Neural crest cell (in vitro differentiated cells): ENCODE results near the gene LHFPL2. TPM values are rescaled to one million over a fixed set of nuclear protein-coding genes. Genes with fewer than 3 reads are reported as not detected.

Experiments used
- DNase-seq: peaks from one replicate; pipeline ENCODE4 v3.0.0; 2021; ENCODE audit warnings: low read depth, mixed read lengths, low spot score
- H3K27ac Mint-ChIP-seq: one replicate; pipeline ENCODE4 v1.8.0; 2021; ENCODE audit warnings: mild to moderate bottlenecking, mixed read lengths; ENCODE audit not compliant: unreplicated experiment
- H3K27me3 Mint-ChIP-seq: 2 replicates; pipeline ENCODE4 v1.8.0; 2021; ENCODE audit warnings: low read depth, mild to moderate bottlenecking, mixed read lengths
- H3K36me3 Mint-ChIP-seq: 2 replicates; pipeline ENCODE4 v1.8.0; 2021; ENCODE audit warnings: low read depth, mild to moderate bottlenecking, mixed read lengths
- H3K4me1 Mint-ChIP-seq: 2 replicates; pipeline ENCODE4 v1.8.0; 2021; ENCODE audit warnings: mixed read lengths
- H3K4me3 Mint-ChIP-seq: one replicate; pipeline ENCODE4 v1.8.0; 2021; ENCODE audit warnings: mild to moderate bottlenecking, mixed read lengths
- H3K9me3 Mint-ChIP-seq: 2 replicates; pipeline ENCODE4 v1.8.0; 2021; ENCODE audit warnings: mixed read lengths
- CTCF ChIP-seq: fragments of 200-600 bp; sonication (generic); conservative IDR thresholded peaks from 2 replicates; pipeline ENCODE4 v1.5.0; 2021; ENCODE audit warnings: antibody characterized with exemption, mild to moderate bottlenecking
- total RNA-seq: library from RNA; stranded (reverse); gene quantifications from 2 replicates; pipeline ENCODE4 v1.2.1, GENCODE V29; 2021

The LHFPL2 gene
- total RNA-seq, 1 donor from 2014 or later = 15.0 TPM

DNA sequence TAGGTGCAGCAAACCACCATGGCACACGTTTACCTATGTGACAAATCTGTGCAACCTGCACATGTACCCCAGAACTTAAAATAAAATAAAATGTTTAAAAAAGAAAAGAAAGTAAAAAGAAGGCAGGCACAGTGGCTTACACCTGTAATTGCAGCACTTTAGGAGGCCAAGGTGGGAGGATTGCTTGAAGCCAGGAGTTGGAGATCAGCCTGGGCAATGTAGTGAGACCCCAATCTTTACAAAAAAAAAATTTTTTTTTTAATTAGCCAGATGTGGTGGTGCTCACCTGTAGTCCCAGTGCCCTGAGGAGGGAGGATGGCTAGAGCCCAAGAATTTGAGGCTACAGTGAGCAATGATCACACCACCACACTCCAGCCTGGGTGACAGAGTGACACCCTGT lies 12.5 kb upstream of the LHFPL2 start:
- TF ChIP-seq CTCF = no peak
- Mint-ChIP-seq H3K4me1 (no peaks in the 10 kb centered on the region), H3K4me3 (no peak overlapping the region), H3K27me3 (no peaks in the 10 kb centered on the region), H3K36me3 (no peaks in the 10 kb centered on the region), H3K27ac (peak overlapping the region; percentile 75), H3K9me3 (no peaks in the 10 kb centered on the region)
- DNase-seq = no peak

DNA sequence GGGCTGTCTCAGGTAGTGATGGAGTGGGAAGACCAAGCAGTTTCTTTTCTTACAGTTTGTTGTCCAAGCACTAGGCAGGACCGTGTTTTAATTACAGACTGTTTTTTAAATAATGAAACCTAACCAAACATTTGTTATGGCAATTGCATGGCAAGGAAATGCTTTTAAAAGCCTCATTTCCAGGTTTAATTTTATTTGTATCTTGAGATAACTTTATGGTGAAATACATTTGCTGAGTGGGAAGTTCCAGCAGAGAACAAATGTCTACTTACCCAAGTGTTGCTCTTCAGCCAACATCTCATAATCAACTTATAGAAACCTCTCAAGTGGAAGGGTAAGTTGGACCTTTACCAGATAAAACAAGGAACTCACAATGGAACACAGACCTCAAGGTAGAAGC lies 11.8 kb upstream of the LHFPL2 start:
- Mint-ChIP-seq H3K4me3 (no peak overlapping the region), H3K27me3 (no peaks in the 10 kb centered on the region), H3K36me3 (no peaks in the 10 kb centered on the region), H3K9me3 (no peaks in the 10 kb centered on the region), H3K27ac (no peak overlapping the region), H3K4me1 (no peaks in the 10 kb centered on the region)
- no peak for TF ChIP-seq CTCF
- no peak for DNase-seq

- Mint-ChIP-seq H3K27me3 (no peaks in the 10 kb centered on the region), H3K4me3 (no peak overlapping the region), H3K4me1 (no peaks in the 10 kb centered on the region), H3K36me3 (no peaks in the 10 kb centered on the region), H3K27ac (no peak overlapping the region), H3K9me3 (no peaks in the 10 kb centered on the region)
- no peak for TF ChIP-seq CTCF
- no peak for DNase-seq
Observed at GRCh38 chr5:78659714-78660113, 11.1 kb upstream of the LHFPL2 start.

DNA sequence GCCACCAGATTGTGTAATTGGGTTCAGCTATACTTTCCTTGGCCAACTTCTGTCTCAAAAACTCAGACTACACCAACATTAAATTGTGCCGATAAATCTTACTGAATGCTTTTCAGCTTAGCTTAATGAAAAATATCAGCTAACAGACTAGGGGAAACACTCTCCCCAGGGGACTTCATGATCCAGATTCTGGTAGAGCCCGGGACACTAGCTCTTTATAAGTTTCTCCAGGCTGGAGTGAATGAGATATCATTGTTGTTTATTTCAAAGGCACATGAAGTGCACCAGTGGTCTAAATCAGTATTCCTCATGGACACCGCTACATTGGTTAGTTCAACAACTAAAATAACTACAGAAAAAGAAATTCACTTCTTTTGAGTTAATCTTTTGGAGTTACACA lies 10.5 kb upstream of the LHFPL2 start:
- Mint-ChIP-seq H3K4me1 (no peaks in the 10 kb centered on the region), H3K27ac (no peak overlapping the region), H3K9me3 (no peaks in the 10 kb centered on the region), H3K27me3 (no peaks in the 10 kb centered on the region), H3K4me3 (no peak overlapping the region), H3K36me3 (no peaks in the 10 kb centered on the region)
- TF ChIP-seq CTCF = no peak
- DNase-seq = no peak

DNA sequence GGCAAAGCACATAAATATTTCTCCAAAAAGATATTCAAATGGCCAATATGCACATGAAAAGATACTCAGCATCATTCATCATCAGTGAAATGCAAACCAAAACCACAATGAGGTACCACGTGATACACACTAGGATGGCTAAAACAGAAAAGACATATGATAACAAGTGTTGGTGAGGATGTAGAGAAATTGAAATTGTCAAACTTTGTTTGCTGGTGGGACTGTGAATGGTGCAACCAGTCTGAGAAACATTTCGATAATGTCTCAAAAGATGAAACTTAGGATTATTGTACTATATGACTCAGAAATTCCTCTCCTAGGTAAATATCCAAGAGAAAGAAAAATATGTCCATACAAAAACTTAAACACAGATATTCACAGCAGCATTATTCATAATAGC lies 8.6 kb upstream of the LHFPL2 start:
- H3K27me3 Mint-ChIP-seq = no peaks in the 10 kb centered on the region
- H3K27ac Mint-ChIP-seq = no peak overlapping the region
- H3K9me3 Mint-ChIP-seq = no peaks in the 10 kb centered on the region
- no peaks in the 10 kb centered on the region for H3K36me3 Mint-ChIP-seq
- no peak overlapping the region for H3K4me3 Mint-ChIP-seq
- TF ChIP-seq CTCF = no peak
- no peak for DNase-seq
- H3K4me1 Mint-ChIP-seq = no peaks in the 10 kb centered on the region

DNA sequence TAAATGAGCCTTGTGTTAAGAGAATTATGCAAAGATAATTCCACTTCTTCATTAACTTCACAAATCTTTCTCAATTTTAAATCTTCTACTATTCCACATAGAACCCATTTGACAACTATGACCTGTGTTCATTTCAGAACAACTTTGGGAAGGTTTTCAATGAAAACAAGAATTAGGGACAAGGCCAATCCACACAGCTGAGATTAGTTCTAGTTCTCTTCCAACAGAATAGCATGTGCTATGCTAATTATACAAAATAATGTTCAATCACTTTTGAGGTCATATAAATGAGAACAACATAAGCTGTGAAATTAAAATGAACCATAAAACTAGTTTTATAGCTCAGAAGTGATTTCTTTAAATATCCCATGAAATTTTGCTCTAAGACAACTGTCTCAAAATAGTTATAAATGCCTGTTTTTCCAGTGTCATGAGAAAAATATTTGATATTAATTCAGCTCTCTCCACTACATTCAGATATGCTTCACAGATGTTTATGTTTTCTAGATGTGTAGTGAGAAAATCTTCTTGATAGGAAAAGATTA lies 7.2 kb upstream of the LHFPL2 start:
- H3K4me3 Mint-ChIP-seq = no peak overlapping the region

More for the DNA sequence above, 7.2 kb upstream of the LHFPL2 start:
- no peak for DNase-seq
- H3K27ac Mint-ChIP-seq = no peak overlapping the region
- no peaks in the 10 kb centered on the region for H3K27me3 Mint-ChIP-seq
- no peaks in the 10 kb centered on the region for H3K4me1 Mint-ChIP-seq
- no peaks in the 10 kb centered on the region for H3K9me3 Mint-ChIP-seq
- no peak for TF ChIP-seq CTCF
- no peaks in the 10 kb centered on the region for H3K36me3 Mint-ChIP-seq
